NCI-H524 (cell line): Measurements from ENCODE around the gene ARHGEF11.
"Not testable (repeated sequence)": the region's sequence is repeated elsewhere in the genome, so short reads cannot be mapped to it uniquely, and the experiment has no call there.

ENCODE experiments used
- DNase-seq, 2 experiments: peaks; one replicate each; lab custom pipeline; 2025; lab: John Stamatoyannopoulos, UW

ARHGEF11 gene, protein sequence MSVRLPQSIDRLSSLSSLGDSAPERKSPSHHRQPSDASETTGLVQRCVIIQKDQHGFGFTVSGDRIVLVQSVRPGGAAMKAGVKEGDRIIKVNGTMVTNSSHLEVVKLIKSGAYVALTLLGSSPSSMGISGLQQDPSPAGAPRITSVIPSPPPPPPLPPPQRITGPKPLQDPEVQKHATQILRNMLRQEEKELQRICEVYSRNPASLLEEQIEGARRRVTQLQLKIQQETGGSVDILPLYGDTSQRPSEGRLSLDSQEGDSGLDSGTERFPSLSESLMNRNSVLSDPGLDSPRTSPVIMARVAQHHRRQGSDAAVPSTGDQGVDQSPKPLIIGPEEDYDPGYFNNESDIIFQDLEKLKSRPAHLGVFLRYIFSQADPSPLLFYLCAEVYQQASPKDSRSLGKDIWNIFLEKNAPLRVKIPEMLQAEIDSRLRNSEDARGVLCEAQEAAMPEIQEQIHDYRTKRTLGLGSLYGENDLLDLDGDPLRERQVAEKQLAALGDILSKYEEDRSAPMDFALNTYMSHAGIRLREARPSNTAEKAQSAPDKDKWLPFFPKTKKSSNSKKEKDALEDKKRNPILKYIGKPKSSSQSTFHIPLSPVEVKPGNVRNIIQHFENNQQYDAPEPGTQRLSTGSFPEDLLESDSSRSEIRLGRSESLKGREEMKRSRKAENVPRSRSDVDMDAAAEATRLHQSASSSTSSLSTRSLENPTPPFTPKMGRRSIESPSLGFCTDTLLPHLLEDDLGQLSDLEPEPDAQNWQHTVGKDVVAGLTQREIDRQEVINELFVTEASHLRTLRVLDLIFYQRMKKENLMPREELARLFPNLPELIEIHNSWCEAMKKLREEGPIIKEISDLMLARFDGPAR (N-terminal part only)

DNA sequence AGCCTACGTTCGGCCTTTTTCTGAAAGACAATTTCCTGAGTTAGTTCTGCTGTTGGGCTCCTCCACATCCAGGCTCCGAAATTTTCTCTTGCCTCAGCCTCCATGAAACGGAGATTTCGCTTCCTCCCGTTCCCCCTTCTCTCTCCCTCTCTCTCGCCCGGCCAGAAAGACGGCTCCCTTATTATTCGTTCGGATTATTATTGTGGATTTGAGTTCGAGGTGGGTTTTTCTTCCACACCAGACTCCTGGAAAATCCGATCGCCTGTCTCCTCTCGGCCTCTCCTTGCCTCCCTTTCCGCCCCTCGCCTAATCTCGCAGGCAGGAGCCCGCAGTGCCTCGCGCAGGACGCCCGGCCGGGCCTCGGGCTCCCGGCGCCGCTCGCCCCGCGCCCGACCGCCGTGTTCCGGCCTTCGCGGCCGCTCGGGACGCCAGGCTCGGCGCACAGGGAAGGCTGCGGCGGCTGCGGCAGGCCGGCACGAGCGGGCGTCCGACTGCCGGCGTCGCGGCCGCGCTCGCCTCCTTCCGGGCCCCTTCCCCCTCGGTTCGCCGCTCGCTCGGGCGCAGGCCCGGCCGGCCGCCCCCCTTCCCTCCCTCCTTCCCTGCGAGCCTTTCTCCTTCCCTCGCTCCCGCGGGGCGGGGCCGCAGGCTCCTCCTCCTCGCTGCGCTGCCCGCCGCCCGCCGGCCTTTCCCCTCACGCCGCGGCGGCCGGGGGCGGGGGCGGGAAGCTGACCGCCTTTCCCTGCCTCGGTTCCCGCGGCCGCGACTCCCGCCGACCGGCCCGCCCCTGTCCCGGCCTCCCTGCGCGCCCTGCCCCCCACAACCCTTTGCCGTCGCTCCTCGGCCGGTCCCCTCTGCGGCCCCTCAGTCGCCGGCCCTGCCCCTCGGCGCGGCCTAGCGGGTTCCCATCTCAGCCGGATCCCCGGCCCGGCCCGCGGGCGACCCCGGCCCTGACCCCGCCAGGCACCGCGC is at the start of gene ARHGEF11:
Gene ARHGEF11, minus strand, starts transcription at position 493 of the 969 bp plus-strand sequence. CDS start 1,412 bp downstream, outside the sequence.
- DNase-seq = peak; percentile 57 to 75

DNA sequence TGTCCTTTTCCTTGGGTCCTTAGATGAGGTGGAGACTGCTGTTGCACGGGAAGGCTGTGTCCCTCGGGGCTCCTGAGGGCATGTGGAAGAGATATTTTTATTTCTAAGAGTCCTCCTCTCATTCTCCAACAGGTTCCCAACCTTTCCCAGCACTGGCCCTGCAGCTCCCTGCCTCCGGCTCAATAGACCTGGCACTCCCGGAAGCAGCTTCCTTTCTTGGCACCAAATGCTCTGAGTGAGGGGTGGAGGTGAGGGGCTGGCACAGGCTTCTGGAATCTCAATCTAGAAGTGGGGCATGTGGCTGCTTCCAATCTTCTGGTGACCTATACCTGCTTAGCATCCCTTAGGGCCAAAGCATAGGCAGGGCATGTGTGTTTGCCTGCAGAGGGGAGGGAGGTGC is 49.5 kb upstream of the ARHGEF11 start:
- no peak for DNase-seq

DNA sequence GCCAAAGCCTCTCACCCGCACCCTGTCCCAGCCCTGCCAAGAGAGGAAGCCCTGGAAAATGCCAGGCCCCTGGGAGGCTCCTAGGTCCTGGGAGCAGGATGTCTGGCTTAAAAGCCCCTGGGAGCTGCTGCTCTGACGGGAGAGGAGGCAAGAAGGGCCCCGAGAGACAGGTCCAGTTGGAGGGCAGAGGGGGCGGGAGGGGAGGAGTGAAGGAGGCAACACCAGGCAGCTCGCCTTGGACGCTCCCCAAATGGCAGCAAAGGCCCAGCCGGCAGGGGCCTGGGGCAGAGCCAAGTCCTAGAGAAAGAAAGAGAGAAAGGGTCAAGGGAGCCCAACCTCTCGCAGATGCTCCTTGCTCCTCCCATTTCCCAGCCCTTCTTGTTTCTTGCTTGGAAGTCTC is 47.3 kb upstream of the ARHGEF11 start:
- DNase-seq = no peak

DNA sequence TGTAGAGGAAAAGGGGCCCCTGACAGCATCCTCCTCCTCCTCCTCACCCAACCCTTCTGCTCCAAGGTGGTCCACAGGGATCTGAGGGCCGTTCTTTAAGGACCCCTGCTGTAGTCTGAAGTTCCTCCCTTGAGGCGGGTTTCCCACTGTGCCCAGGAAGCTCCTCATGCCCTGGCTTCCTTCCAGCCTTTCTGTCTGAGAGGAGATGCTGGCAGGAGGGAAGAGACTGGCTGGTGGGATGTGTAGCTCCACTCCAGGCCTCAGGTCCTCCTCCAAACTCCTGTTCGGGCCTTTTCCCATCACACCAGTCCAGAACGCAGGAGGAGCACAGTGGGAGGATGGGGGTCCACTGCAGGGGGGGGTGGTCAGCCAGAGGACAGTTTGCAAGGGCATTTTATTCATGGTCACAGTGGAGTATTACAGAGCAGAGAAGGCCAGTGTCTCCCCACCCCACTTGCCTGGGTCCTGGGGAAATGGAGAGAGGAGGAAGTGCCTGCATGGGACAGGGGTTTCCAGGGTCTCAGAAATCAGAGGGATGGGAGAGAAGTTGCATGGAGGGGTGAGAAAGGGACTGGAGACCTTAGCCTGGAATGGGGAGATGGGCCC is 46.2 kb upstream of the ARHGEF11 start:
- DNase-seq = no peak

DNA sequence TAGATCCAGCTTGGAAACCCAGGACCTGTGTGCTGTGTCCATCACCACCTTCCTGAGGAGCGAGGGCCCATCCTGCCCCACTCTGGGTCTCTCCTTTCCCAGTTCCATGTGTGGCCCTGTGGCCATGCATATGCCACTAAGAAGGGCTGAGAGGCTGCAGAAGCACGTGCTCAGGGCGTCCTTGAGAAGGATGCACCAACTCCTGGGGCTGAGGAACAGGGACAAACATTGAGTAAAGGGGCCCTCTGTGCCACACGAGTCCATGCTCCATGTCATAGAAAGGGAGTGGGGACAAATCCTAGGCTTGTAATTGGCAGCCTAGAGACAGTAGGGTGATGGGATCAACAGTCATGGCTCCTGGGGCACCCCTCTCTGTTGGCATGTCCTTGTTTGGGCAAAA is 45.6 kb upstream of the ARHGEF11 start:
- no peak for DNase-seq

DNA sequence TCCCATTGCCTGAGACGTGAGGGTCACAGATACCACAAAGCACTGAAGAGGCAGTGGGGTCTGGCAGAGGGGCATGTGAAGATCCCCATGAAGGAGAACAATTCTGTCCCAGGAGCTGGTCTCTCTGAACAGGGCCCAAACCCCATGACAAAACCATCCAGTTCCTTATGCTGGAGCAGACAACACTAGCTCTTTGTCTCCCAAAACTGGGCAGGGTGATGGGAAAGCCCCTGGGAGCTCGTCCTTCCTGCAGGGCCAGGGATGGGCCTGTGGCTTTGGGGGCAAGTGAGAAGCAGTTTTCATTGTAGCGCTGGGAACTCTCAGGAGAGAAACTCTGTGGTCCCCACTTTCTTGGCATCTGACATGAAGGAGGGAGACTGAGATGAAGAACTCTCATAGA is 45.2 kb upstream of the ARHGEF11 start:
- DNase-seq = no peak

DNA sequence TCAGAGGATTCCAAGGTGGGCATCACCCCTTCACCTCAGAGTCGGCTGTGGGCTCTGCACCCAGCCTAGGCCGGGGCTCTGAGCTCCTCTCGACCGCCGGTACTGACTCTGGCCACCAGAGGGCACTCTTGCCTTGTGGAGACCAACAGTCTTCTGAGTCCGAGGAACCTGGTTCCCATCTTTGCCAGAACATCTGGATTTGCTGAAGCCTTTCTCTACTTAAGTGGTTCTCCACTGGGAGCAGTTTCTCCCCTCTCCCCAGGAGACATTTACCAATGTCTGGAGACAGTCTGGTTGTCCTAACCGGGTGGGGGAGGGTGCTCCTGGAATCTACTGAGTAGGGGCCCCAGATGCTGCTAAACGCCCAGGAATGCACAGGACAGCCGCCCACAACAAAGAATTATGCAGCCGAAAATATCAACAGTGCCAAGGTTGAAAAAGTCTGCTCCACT is 44.7 kb upstream of the ARHGEF11 start:
- DNase-seq = peak; percentile 56 to 74

DNA sequence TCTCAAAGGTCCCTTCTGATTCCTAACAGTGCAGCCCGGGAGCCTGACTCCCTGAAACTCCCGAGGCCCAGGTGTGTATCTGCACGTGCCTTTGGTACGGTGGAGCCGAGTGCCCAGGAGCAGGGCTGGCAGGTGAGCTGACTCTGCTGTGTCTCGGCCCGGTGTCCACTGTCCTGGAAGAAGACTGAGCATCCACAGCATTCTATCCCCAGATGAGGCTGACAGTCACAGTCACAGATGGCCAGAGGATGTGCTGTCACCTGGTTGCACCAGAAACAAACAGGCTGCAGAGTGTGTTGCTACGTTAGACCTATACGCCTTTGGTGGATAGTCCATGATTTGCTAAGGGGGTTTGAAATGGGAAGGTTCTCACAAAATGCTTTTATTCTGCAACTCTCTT is 44.2 kb upstream of the ARHGEF11 start:
- no peak for DNase-seq

DNA sequence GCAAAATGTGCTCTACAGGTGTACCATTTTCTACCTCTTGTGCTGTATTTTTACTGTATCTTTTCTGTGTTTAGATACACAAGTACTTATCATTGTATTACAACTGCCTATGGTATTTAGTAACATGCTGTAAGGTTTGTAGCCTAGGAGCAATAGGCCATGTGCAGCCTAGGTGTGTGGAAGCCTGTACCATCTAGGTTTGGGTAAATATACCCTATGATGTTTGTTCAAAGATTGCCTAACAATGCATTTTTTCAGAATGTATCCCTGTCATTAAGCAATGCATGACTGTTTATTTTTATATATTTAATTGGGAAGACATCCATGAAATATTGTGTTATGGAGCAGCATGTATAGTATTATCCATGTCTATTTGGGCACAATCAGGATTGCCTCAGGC is 43.1 kb upstream of the ARHGEF11 start:
- no peak for DNase-seq

DNA sequence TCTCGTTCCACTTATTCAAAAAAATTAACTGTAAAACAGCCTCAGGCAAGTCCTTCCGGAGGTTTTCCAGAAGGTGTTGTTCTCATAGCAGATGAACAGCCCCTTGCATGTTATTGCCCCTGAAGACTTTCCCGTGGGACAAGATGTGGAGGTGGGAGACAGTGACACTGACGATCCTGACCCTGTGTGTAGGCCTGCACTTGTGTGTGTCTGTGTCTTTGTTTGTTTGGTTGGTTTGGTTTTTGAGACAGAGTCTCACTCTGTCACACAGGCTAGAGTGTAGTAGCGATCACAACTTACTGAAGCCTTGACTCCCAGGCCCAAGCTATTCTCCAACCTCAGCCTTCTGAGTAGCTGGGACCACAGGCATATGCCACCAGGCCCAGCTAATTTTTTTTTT is 41.5 kb upstream of the ARHGEF11 start:
- DNase-seq = no peak

DNA sequence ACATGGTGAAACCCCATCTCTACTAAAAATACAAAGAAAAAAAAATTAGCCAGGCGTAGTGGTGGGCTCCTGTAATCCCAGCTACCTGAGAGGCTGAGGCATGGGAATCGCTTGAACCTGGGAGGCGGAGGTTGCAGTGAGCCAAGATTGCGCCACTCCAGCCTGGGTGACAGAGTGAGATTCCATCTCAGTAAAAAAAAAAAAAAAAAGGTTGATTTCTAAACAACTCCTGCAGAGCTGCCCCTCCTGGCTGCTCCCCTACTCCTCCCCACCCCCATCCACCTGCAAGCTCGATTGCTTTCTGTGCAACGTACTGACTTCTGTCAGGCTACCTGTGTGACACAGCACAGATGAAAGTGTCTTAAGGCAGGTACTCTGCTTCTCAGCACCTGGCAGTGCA is 40.8 kb upstream of the ARHGEF11 start:
- DNase-seq = no peak

DNA sequence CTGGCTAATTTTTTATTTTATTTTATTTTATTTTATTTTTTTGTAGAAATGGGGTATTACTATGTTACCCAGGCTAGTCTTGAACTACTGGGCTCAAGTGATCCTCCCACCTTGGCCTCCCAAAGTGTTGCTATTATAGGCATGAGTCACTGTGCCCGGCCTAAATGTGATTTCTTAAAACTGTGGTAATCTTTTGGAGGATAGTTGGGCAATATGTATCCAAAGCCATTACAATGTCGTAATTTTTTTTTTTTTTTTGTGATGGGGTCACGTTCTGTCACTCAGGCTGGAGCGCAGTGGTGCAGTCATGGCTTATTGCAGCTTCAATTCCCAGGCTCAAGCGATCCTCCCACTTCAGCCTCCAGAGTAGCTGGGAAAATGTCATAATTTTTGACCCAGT is 39.9 kb upstream of the ARHGEF11 start:
- DNase-seq = no peak

DNA sequence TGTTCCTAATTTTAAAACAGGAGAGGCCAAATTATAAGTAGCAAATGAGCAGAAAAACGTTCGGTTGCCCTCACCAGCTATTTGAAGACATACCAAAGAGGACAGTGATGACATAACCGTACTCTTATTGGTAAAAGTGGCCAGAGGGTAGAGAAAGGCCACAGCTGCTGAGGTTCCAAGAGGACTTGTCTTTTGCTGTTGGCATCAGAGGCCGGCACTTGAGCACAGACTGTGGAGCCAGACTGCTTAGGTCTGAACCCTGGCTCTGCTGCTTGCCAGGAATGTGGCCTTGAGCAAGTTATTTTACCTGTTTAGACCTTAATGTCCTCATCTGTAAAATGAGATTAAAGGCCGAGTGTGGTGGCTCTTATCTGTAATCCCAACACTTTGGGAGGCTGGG is 39.2 kb upstream of the ARHGEF11 start:
- DNase-seq = no peak

DNA sequence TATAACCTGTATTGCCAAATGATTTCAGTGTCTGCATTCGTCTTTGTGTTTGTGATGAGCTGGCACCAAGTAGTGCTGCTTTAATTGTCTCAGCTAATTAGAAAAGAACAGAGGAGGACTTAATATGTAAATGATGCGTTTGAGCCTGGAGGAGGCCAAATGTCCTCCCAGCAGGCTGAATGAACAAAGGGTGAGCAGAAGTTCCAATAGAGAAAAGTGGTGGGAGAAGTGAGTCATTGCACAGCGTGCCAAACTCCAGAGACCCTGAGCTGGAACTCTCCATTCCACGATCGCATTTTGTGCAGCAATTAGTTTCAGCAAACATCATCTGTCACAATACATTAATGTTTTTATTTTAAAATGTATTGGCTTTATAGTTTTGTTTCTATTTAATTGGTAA is 36.2 kb upstream of the ARHGEF11 start:
- no peak for DNase-seq

DNA sequence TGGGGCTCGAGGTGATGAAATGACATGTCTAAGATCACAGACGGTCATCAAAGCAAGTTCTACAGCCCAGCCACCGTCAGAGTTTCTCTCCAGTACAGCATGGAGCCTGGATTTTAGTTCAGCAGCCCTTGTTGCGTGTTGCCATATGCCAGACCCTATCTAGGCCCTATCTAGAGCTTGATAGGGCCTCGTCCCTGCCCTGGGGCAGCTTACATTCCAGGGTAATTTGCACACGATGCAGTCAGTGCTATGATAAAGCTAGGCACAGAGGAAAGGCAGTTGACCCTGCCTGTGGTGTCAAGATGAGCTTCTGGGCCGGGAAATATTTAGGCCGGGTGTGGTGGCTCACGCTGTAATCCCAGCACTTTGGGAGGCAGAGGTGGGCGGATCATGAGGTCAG is 35.2 kb upstream of the ARHGEF11 start:
- no peak for DNase-seq

DNA sequence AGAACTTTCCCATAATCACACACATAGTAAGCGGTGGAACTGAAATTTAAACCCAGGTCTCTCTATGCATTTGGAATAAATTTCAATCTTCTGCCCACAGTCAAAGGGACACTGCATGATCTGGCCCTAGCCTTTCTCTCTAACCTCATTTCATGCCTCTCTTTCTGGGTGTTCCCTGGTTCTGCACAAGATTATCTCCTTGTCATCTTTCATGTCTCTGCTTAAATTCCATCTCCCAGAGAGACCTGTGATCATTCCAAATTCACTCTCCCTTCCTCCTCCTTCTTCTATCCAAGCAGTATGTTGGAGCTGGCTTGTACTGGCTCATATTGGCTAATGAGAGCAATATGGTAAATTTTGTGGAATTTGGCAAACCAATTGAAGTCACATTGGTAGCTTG is 31.9 kb upstream of the ARHGEF11 start:
- no peak for DNase-seq

DNA sequence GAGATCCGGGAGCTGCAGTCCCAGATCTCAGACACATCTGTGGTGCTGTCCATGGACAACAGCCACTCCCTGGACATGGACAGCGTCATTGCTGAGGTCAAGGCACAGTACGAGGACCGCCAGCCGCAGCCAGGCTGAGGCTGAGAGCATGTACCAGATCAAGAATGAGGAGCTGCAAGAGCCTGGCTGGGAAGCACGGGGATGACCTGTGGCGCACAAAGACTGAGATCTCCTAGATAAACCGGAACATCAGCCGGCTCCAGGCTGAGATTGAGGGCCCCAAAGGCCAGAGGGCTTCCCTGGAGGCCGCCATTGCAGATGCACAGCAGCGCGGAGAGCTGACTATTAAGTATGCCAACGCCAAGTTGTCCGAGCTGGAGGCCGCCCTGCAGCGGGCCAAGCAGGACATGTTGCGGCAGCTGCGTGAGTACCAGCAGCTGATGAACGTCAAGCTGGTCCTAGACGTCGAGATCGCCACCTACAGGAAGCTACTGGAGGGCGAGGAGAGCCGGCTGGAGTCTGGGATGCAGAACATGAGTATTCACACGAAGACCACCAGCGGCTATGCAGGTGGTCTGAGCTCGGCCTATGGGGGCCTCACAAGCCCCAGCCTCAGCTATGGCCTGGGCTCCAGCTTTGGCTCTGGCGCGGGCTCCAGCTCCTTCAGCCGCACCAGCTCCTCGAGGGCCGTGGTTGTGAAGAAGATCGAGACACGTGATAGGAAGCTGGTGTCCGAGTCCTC is 28.6 kb upstream of the ARHGEF11 start:
- DNase-seq = peak; percentile 45 to 72

DNA sequence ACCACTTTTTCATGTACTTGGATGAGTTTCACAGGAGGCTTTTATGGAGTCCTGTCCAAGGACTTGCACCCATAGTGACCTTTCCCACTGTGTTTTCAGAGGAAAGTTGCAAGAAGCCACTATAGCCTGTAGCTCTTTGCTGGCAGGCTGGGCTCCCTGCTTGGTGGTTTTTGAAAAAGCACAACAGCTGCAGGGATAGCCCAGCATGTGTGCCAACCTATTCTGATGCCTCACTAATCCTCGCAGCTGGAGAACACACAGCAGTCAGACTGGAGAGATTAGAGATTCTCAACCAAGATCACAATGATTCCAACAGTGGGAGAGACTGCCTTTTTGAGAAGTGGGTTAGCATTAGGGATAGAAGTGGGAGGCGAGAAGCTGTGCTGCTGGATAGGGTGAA is 24.1 kb upstream of the ARHGEF11 start:
- DNase-seq = peak; percentile 67 to 76

DNA sequence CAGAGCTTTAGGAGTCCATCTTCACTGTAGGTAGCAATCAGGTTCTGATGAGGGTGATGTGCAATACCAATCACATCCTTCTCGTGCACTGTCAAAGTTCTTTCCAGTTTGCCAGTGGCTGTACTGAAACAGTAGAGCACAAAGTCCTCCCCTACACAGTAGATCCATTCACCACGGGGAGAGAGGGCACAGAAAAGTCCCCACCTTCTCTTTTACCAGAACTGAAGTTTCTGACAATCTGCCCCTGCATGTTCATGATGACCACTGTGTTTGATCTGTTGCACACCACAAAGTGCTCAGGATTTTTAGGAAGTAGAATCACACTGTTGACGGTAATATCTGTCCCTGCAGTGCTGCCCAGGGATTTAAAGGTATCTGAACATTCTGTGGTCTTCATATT is 13.7 kb upstream of the ARHGEF11 start:
- not testable (repeated sequence) for DNase-seq

DNA sequence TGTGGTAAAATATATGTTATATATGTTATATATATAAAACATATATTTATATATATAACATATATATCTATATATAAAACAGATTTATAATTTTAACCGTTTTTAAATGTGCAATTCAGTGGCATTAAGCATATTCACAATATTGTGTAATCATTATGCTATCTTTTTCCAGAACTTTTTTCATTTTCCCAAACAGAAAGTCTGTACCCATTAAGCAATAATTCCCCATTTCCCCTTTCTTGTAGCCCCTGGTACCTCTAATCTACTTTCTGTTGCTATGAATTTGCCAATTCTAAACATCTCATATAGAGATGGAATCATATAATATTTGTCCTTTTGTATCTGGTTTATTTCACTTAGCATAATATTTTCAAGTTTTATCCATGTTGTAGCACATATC is 10.7 kb upstream of the ARHGEF11 start:
- no peak for DNase-seq

DNA sequence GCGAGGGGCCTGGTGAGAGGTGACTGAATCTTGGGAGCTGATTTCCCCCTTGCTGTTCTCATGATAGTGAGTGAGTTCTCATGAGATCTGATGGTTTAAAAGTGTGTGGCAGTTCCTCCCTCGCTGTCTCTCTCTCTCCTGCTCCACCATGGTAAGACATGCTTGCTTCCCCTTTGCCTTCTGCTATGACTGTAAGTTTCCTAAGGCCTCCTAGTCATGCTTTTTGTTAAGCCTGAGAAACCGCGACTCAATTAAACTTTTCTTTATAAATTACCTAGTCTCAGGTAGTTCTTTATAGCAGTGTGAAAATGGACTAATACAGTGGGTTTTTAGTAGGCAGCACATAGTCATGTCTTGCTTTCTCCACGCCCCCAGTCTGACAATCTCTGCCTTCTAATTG is 10.2 kb upstream of the ARHGEF11 start:
- not testable (repeated sequence) for DNase-seq
